Measurements from ENCODE around the gene PPP1R10.

PPP1R10 gene

GRCh38 chr6:30619561-30619960 is 2.5 kb upstream of the PPP1R10 start:
- DNase-seq, result no peak

- DNase-seq, result no peak
These were observed 1.3 kb upstream of the PPP1R10 start for GRCh38 chr6:30618270-30618797.

DNA sequence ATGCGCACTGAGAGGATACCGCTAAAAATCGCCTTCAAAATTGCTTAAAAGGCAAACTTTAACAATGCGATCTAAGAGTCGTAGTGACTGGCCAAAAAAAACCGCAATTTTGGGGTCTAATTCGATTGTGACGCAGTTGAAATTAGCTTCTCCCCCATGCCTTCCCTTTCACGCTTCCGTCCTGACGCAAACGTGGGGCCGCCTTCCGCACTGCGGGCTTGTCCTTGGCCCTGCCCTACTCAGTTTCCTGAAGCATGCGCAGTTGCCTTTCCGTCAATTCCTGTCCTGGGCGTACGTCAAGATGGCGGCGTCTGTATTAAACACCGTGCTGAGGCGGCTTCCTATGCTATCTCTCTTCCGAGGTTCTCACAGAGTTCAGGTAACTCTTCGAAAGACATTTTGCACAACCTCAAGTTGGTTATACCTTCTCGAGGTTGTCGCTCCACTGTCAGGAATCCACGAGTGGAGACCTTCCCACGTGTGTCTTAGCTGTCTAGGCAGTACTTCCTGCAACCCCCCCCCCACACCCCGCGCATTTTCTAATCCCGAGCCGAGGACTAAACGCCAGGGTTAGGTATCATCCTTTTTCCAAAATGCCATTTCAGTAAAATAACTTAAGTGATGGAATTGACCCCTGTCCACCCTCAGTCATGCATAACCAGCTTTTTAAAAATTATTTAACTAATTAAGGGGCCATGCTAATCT is 674 bp upstream of the PPP1R10 start, which contains the start of gene MRPS18B:
MRPS18B (plus strand) TSS at position 276 of the 705 bp plus-strand sequence; CDS start at position 302, 26 bp downstream.
- peak; percentile 97 to 99 (median 98) for DNase-seq

- peak; percentile 50 to 61 (median 52) for DNase-seq
These were observed 859 bp downstream of the PPP1R10 start for GRCh38 chr6:30615958-30616810.

DNA sequence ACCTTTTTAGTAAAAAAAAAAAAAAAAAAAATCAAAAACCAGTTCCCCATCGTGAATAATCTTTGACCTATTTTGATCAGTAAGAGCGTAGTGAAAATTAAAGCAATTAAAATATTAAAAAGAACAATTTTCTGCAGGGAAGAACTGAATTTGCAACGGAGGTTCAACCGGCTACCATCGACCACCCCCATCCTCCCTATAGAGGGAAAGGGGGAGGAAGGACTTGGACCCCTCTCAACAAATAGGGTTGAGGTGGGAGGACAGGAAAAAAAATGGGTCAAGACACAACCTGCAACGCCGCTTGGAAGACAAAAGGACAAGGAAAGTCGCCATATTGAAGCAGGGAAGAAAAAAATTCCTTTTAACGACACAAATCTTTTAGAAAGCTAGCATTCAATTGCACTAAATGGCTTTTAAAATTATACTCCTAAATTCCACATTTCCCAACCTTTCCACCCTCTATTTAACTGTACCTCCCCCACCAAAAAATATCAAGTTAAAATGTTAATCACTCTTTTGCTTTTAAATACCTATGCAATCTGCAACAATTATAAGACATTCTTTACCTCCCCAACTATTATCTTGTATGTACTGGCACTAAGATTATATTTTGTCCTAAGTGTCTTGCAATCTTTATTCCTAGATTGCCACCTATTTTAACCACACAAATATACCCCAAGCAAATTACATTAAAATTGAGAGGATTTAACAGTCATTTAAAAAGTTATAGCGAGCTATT is 1.7 kb downstream of the PPP1R10 start:
- peak; percentile 63 to 81 (median 75) for DNase-seq

GRCh38 chr6:30614843-30615218 is 2.2 kb downstream of the PPP1R10 start:
- DNase-seq, result peak; percentile 93 to 99 (median 96)

DNA sequence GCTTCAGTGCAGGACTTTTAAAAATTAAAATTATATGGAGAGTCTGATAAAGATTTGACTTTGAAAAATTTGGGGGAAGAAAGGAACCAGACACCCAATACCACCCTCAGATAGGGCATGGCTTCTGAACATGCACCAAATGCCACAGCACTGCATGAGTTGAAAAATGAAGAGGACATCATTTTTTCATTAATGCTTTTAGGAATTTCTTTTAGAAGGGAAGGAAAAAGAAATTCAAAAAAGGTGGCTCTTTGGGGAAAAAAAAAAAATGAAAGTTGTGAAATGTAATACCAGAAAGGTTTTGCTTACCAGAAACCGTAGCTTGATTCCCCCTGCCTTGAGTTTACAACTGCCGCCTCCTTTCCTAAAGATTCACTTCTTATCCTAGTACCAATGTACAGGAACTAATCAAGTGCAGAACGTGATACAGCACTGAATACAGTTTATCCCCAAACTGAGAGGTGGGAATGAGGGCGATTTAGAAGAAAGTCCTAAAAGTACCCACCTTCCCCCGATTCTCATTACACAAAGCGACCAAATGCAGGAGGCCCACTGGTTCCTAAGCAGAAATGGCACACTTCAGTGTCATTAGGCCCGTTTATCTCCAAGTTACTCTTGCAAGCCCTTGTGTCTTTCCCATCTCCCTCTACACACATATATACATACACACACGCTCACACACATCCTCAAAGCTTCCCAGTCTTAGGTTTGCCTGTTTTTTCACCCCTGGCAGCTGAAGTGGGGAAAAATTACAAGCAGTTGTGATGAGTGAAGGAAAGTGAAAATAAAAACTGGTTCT is 2.8 kb downstream of the PPP1R10 start:
- DNase-seq, result no peak

DNA sequence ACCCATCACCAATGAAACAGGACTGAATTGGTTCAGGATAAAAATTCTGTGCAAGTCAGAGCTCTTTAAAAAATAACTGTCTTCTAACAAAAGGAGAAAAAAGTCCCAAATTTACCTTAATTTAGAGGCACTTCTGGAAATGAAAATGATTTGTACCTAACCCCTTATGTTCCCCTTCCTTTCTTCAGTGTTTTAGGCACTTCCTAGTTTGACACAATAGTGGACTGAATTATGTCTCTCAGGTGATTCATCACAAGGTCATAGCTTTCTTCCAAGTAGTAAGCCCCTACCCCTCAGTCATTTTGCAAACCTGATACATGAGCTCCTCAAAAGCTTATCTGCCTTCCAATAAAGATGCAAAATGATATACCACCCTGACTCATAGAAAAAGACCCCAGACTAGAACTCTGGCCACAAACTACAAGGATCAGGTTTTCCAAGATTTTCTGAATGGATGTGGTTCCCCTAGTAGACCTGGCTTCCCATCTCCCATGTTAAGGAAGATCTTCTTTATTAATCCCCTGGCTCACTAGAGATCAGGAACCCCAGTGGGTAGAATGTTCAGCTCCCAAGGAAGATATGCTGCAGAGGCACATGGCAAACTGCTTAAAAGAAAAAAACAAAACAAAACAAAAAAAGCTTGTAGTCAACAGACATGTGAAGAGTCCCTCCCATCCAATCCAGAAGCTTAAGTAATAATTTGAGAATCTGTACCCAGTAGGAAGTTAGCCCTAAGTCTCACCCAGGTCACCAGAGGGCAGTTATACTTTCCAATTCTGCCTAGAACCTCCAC is 3.6 kb downstream of the PPP1R10 start:
- DNase-seq, result no peak

GRCh38 chr6:30612687-30613248 is 4.3 kb downstream of the PPP1R10 start:
- DNase-seq, result no peak

DNA sequence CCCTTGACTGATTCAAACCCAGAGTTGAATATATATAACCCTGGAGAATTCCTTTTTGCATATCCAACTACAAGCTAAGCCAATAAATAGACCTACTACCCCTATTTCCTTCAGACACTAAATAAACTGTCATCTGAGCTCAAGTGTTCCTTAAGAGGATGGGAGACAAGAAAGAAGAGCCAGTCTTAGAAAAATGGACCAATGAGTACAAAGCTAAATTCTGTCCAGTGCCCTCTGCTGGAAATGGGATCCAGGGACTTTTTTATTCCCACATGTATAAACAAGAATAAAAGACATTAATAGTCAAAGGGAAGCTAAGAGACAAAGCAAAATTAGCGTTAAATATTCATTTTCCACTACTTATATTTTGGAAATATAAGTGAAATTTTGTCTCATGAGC is 4.8 kb downstream of the PPP1R10 start:
- peak in 1 of 4 experiments; percentile 23 for DNase-seq

- DNase-seq, result no peak
These were observed 5.2 kb downstream of the PPP1R10 start for GRCh38 chr6:30611856-30612194.

DNA sequence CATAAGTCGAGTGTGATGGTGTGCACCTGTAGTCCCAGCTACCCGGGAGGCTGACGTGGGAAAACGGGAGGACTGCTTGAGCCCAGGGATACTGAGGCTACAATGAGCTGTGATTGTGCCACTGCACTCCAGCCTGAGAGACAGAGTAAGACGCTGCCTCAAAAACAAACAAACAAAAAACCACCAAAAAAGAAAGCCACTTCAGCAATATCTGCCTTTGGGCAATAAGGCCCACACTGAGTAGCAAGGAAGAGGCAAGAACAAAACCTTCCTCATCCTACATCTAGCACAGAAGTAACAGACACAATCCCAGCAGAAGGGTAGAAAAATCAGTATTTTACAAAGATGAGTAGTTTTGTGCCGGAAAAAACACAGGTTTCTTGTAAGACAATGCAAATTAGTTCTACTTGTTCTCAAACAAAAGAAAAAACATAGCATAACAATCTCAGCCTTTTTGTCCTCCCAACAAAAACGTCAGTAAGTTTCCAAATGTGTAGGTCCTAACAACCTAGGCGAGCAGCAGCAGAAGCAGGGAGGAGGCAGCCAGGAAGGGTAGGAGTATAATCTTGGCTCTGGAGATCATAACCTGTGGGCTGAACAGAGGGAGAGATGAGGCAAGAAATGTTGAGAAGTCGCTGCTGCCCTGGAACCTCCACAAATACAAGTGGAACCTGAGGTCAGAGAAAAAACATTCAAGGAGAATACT is 5.7 kb downstream of the PPP1R10 start:
- no peak for DNase-seq

DNA sequence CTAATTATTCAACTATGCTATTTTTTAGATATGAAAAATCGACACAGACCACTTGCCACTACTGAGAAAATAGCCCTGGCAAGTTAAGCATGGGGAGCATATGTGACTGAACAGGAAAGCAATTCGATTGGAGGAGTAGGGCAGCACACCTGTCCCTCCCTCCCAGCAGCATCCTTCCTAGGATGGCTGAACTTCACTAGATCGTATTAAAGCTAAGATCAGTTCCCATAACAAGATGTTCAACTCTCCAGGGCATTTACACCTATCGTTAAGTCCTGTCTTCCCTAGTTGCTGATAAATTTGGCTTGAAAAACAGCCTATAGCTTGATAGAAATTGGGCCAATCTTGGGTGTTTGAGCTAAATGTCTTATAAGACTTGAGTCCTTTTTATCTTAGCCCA is 7.0 kb downstream of the PPP1R10 start:
- no peak for DNase-seq

- DNase-seq, result no peak
These were observed 13.1 kb downstream of the PPP1R10 start for GRCh38 chr6:30603961-30604360.

DNA sequence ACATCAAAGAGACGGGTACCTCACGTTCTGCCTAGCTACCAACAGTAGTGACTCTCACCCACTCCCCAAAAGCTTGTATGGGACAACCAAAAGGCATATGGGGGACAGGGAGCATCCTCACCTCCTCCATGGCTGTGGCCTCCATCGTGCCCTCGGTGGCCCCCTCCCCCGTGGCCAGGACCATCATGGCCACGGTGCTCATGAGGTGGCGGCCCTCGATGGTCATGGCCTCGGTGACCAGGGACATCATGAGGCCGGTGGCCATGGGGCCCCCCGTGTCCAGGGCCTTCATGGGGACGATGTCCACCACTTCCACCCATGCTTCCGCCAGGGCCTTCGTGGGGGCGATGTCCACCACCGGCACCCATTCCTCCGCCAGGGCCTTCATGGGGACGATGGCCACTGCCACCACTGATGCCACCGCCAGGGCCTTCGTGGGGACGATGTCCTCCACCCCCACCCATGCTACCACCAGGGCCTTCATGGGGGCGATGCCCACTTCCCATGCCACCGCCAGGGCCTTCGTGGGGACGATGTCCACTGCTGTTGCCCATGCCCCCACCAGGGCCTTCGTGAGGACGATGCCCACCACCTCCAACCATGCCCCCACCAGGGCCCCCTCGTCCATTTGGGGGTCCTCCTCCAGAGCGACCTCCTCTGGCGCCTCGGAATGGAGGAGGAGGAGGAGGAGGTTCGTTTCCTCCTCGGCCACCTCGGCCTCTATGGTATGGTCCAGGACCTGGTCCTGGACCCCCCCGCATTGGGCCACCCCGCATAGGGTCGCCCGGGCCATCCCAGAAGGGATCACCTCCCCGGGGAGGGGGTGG is 15.0 kb downstream of the PPP1R10 start:
- DNase-seq, result no peak

DNA sequence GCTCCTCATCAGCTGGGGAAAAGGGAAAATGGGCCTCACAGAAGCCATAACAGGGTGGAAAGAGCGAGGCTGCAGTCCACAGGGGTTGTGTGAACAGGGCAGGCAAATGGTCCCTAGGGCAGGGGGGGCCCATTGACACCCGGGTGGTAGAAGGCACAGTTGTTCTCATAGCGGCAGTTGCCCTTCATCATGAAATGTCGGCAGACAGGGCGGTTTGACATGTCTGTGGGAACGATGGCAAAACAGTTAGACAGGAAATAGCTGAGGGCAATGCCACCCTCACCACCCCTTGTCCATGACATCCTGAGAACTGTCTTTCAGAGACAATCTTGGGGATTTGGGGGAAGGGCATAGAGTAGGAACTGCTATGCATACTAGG is 15.6 kb downstream of the PPP1R10 start:
- no peak for DNase-seq

DNA sequence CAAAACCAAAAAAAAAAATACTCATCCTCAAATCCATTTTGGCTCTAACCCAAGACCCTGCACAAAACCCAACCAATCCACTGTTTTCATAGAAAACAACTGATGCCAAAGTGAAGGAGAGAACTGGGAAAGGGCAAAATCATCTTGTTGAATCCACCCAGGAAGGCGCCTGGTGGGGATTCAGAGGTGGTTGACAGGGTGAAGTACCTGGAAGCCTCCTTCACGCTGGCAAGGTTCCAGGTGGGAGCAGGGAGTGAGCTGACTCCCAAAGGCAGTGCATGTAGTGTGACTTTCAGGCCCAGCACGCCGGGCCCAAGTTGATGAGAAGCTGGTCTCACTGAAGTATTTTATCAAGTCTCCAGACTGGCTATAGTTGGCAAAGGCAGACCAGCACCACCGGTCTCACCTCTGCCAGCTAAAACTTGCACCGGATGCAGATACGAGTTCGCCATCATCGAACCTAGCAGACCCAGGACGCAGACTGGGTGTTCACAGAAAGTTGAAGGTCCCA is 16.5 kb downstream of the PPP1R10 start:
- no peak for DNase-seq

- no peak for DNase-seq
These were observed 17.3 kb downstream of the PPP1R10 start for GRCh38 chr6:30599625-30600324.

Measured in suppressor macrophage (primary cell).